Osteoblast (primary cell): ENCODE results near the gene IL6R. TPM values are rescaled to one million over a fixed set of nuclear protein-coding genes. Genes with fewer than 3 reads are reported as not detected.

ENCODE experiments used
- DNase-seq: peaks from one replicate; pipeline ENCODE4 v3.0.0; 2011; ENCODE audit warnings: low spot score, mixed read lengths; ENCODE audit not compliant: insufficient read length; ENCODE audit errors: missing footprints
- H2AFZ ChIP-seq: 2 replicates; pipeline ENCODE4 v1.6.0; 2011; ENCODE audit warnings: mild to moderate bottlenecking, low read length
- H3K27ac ChIP-seq: 2 replicates; pipeline ENCODE4 v1.5.1; 2011; ENCODE audit warnings: mild to moderate bottlenecking, low read depth, low read length, moderate library complexity
- H3K27me3 ChIP-seq: 2 replicates; pipeline ENCODE4 v1.6.0; 2012; ENCODE audit warnings: mild to moderate bottlenecking, control low read depth, inconsistent platforms, low read length, moderate library complexity; ENCODE audit not compliant: insufficient read depth
- H3K36me3 ChIP-seq: 2 replicates; pipeline ENCODE4 v1.5.1; 2011; ENCODE audit warnings: mild to moderate bottlenecking, low read length, control low read depth, moderate library complexity; ENCODE audit not compliant: insufficient read depth
- H3K4me1 ChIP-seq: 2 replicates; pipeline ENCODE4 v1.5.1; 2011; ENCODE audit warnings: mild to moderate bottlenecking, low read length, control low read depth, moderate library complexity; ENCODE audit not compliant: insufficient read depth
- H3K4me2 ChIP-seq: 2 replicates; pipeline ENCODE4 v1.6.0; 2011; ENCODE audit warnings: mild to moderate bottlenecking, low read length; ENCODE audit not compliant: insufficient read depth
- H3K4me3 ChIP-seq: fragments of 200-600 bp; sonication (generic); 3 replicates; pipeline ENCODE4 v1.5.1; 2012; ENCODE audit warnings: mild to moderate bottlenecking, low read length, inconsistent platforms; ENCODE audit not compliant: insufficient read depth
- H3K79me2 ChIP-seq: 2 replicates; pipeline ENCODE4 v1.6.0; 2012; ENCODE audit warnings: mild to moderate bottlenecking, low read length, control low read depth, inconsistent platforms; ENCODE audit not compliant: insufficient read depth
- H3K9me3 ChIP-seq: 2 replicates; pipeline ENCODE4 v1.5.1; 2011; ENCODE audit warnings: low read depth, low read length, control low read depth
- H4K20me1 ChIP-seq: 2 replicates; pipeline ENCODE4 v1.6.0; 2012; ENCODE audit warnings: mild to moderate bottlenecking, low read length, control low read depth; ENCODE audit not compliant: insufficient read depth
- total RNA-seq: library from RNA; depleted of rRNA; stranded (reverse); fragments of >200 nt; gene quantifications from 2 replicates; pipeline ENCODE4 v1.2.3, GENCODE V29; 2012
- TF ChIP-seq, protein P1 (sequence below): IDR thresholded peaks from 2 replicates; pipeline ENCODE4 v1.5.1; 2011; ENCODE audit warnings: mild to moderate bottlenecking, low read depth, low read length, moderate library complexity; ENCODE audit errors: extremely low read depth

The IL6R gene
- total RNA-seq, 1 donor: 8.0 TPM

DNA sequence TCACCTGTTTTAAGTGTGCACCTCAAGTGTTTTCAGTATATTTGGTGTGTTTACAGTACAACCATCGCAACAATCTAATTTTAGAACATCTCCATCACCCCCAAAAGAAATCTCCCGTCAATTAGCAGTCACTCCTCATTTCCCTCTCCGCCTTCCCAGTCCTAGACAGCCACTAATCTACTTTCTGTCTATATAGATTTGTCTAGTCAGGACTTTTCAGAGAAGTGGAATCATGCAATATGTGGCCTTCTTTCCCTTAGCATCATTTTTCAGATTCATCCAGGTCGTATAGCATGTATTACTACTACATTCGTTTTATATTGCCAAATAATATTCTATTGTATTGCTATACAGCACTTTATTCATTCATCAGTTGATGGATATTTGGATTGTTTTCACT lies 98.8 kb downstream of the IL6R start:
- Histone ChIP-seq H2AFZ (no peak overlapping the region), H3K36me3 (no peaks in the 10 kb centered on the region), H3K79me2 (no peaks in the 10 kb centered on the region), H4K20me1 (no peaks in the 10 kb centered on the region), H3K4me1 (no peaks in the 10 kb centered on the region), H3K9me3 (no peaks in the 10 kb centered on the region), H3K27ac (no peak overlapping the region), H3K27me3 (peaks cover 71% of the 10 kb centered on the region), H3K4me3 (no peak overlapping the region), H3K4me2 (no peak overlapping the region)
- DNase-seq: no peak
- TF ChIP-seq, protein P1, sequence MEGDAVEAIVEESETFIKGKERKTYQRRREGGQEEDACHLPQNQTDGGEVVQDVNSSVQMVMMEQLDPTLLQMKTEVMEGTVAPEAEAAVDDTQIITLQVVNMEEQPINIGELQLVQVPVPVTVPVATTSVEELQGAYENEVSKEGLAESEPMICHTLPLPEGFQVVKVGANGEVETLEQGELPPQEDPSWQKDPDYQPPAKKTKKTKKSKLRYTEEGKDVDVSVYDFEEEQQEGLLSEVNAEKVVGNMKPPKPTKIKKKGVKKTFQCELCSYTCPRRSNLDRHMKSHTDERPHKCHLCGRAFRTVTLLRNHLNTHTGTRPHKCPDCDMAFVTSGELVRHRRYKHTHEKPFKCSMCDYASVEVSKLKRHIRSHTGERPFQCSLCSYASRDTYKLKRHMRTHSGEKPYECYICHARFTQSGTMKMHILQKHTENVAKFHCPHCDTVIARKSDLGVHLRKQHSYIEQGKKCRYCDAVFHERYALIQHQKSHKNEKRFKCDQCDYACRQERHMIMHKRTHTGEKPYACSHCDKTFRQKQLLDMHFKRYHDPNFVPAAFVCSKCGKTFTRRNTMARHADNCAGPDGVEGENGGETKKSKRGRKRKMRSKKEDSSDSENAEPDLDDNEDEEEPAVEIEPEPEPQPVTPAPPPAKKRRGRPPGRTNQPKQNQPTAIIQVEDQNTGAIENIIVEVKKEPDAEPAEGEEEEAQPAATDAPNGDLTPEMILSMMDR: no peak

DNA sequence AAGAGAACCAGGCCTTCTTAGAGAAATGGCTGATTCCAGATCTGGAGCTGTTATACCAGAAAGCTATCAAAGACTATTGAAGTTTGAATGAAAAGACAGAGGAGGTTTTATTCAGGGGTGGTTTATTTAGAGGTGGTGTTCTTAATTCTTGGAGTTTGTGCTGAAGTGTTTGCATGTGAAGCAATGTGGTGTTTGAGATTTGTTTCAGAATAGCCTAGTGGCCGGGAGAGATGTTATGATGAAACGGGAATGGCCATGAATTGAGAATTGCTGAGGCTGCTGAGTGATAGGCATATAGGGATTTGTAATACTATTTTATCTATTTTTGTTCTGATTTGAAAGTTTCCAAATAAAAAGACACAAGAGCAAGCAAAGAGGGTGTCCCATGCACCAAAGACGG lies 107.6 kb downstream of the IL6R start:
- H3K9me3 ChIP-seq: no peaks in the 10 kb centered on the region
- H3K36me3 ChIP-seq: no peaks in the 10 kb centered on the region
- H3K27ac ChIP-seq: no peak overlapping the region
- no peak overlapping the region for H2AFZ ChIP-seq
- H3K4me1 ChIP-seq: no peaks in the 10 kb centered on the region
- no peaks in the 10 kb centered on the region for H4K20me1 ChIP-seq
- H3K79me2 ChIP-seq: no peaks in the 10 kb centered on the region
- no peak for DNase-seq
- peaks cover 40% of the 10 kb centered on the region for H3K27me3 ChIP-seq
- TF ChIP-seq, protein P1: no peak
- no peak overlapping the region for H3K4me2 ChIP-seq
- H3K4me3 ChIP-seq: no peak overlapping the region

DNA sequence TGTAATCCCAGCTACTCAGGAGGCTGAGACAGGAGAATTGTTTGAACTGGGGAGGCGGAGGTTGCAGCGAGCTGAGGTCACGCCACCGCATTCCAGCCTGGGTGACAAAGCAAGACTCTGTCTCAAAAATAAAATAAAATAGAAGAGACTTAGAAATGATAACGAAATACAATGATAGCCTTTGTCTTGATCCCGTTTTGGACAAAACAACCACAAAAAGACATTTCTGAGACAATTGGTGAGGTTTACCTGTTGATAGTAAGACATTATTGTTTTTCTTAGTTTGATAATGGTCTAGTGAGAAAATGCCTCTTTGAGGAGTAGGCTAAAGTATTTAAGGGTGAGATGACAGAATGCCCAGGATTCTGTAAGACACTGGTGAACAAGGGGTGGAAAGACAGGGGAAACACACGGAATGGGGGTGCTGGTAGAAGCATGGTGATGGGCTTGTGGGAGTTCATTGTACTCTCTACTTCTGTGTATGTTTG lies 109.0 kb downstream of the IL6R start:
- Histone ChIP-seq H3K4me1 (no peaks in the 10 kb centered on the region), H3K27ac (no peak overlapping the region), H3K27me3 (peaks cover 36% of the 10 kb centered on the region), H3K9me3 (no peaks in the 10 kb centered on the region), H3K79me2 (no peaks in the 10 kb centered on the region), H4K20me1 (no peaks in the 10 kb centered on the region), H3K4me2 (no peak overlapping the region), H2AFZ (no peak overlapping the region), H3K4me3 (no peak overlapping the region), H3K36me3 (no peaks in the 10 kb centered on the region)
- TF ChIP-seq, protein P1: no peak
- no peak for DNase-seq

DNA sequence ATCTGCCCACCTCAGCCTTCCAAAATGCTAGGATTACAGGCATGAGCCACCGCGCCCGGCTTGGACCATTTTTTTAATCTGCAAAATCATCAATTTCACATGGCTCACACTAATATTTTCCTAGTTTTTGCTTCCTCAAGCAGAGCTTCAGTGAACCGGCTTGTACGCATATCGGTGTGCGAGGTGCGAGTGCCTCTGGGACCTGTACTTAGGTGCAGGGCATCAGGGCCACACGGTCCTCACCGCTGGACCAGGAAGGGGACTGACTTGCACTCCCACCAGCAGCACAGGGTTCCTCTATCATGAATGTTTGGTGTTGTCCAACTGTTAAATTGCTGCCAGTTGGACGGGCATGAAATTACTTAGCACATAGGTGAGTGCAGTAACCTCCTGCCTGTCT lies 112.5 kb downstream of the IL6R start:
- no peak overlapping the region for H3K27ac ChIP-seq
- TF ChIP-seq, protein P1: no peak
- no peak overlapping the region for H2AFZ ChIP-seq
- no peaks in the 10 kb centered on the region for H3K4me1 ChIP-seq
- no peaks in the 10 kb centered on the region for H3K79me2 ChIP-seq
- no peaks in the 10 kb centered on the region for H3K9me3 ChIP-seq
- no peak overlapping the region for H3K4me2 ChIP-seq
- H4K20me1 ChIP-seq: no peaks in the 10 kb centered on the region
- H3K4me3 ChIP-seq: no peak overlapping the region
- no peaks in the 10 kb centered on the region for H3K36me3 ChIP-seq
- DNase-seq: no peak
- H3K27me3 ChIP-seq: peaks cover 39% of the 10 kb centered on the region

Other genes starting within 250 kb of the IL6R start
- 299 and 306 TPM in 2 replicates for gene TPM3, start 213.2 kb upstream of the IL6R start, total RNA-seq
- not detected in 2 replicates for gene CFAP141, start 199.0 kb upstream of the IL6R start, total RNA-seq
- 88.3 and 98.1 TPM in 2 replicates for gene UBAP2L, start 184.4 kb upstream of the IL6R start, total RNA-seq
- gene HAX1, start 132.7 kb upstream of the IL6R start, total RNA-seq: 149 and 152 TPM in 2 replicates
- gene AQP10, start 84.2 kb upstream of the IL6R start, total RNA-seq: not detected in 2 replicates
- gene ATP8B2, start 79.8 kb upstream of the IL6R start, total RNA-seq: 146 and 162 TPM in 2 replicates
- gene TDRD10, start 96.9 kb downstream of the IL6R start, total RNA-seq: not detected in 2 replicates
- not detected in 2 replicates for gene SHE, start 97.1 kb downstream of the IL6R start, total RNA-seq
- gene UBE2Q1, start 153.3 kb downstream of the IL6R start, total RNA-seq: 27.9 and 28.6 TPM in 2 replicates
- gene CHRNB2, start 162.4 kb downstream of the IL6R start, total RNA-seq: under 0.01 TPM in 1 of 2 replicates, not detected in the other
- gene ADAR, start 202.8 kb downstream of the IL6R start, total RNA-seq: 103 and 118 TPM in 2 replicates